H1 (cell line): ENCODE results near the gene RHOH.

Experiments
- BRCA1 ChIP-seq: IDR thresholded peaks from 2 replicates; pipeline ENCODE4 v1.6.1; 2012; ENCODE audit warnings: low read depth, low read length, improper control_type of control experiment
- CTCF ChIP-seq, 3 experiments: IDR thresholded peaks; 1 replicate in 2 of 3; 2 replicates in 1 of 3; pipeline versions ENCODE4 v1.5.1 to v1.6.1; 2011; ENCODE audit warnings: low read length in 3 of 3, mild to moderate bottlenecking in 3 of 3, inconsistent platforms in 2 of 3, low read depth in 1 of 3, moderate library complexity in 1 of 3; ENCODE audit not compliant: insufficient read depth in 1 of 3; ENCODE audit errors: control extremely low read depth in 1 of 3
- JUN ChIP-seq: IDR thresholded peaks from 2 replicates; pipeline ENCODE4 v1.6.1; 2011; ENCODE audit warnings: low read depth, mild to moderate bottlenecking, improper control_type of control experiment, low read length
- JUND ChIP-seq: IDR thresholded peaks from 2 replicates; pipeline ENCODE4 v1.6.1; 2011; ENCODE audit warnings: mild to moderate bottlenecking, improper control_type of control experiment, low read length
- POLR2A ChIP-seq, 2 experiments: IDR thresholded peaks; 1 replicate in 1 of 2; 2 replicates in 1 of 2; pipeline ENCODE4 v1.6.1; 2011; ENCODE audit warnings: low read depth in 2 of 2, low read length in 2 of 2, mild to moderate bottlenecking in 2 of 2; ENCODE audit errors: control extremely low read depth in 1 of 2
- POLR2AphosphoS5 ChIP-seq: IDR thresholded peaks from 2 replicates; pipeline ENCODE4 v1.6.1; 2011; ENCODE audit warnings: low read depth, low read length
- POU5F1 ChIP-seq: IDR thresholded peaks from 2 replicates; pipeline ENCODE4 v1.6.1; 2011; ENCODE audit warnings: low read depth, mild to moderate bottlenecking, low read length, moderate library complexity
- RFX5 ChIP-seq: IDR thresholded peaks from 2 replicates; pipeline ENCODE4 v1.6.1; 2011; ENCODE audit warnings: low read depth, low read length, improper control_type of control experiment, borderline replicate concordance
- RNF2 ChIP-seq: fragments of 200-900, 300-1000 bp; sonication (generic); IDR thresholded peaks from 2 replicates; pipeline ENCODE4 v1.7.1; 2016; ENCODE audit warnings: borderline replicate concordance, low read depth, mild to moderate bottlenecking, antibody characterized with exemption, low read length; ENCODE audit not compliant: poor library complexity, severe bottlenecking; ENCODE audit errors: missing control alignments
- SP1 ChIP-seq: IDR thresholded peaks from 2 replicates; pipeline ENCODE4 v1.6.1; 2011; ENCODE audit warnings: low read depth, low read length
- TAF1 ChIP-seq: IDR thresholded peaks from 2 replicates; pipeline ENCODE4 v1.6.1; 2011; ENCODE audit warnings: mild to moderate bottlenecking, low read depth, low read length
- USF2 ChIP-seq: IDR thresholded peaks from 2 replicates; pipeline ENCODE4 v1.6.1; 2011; ENCODE audit warnings: low read length, improper control_type of control experiment
- ZNF274 ChIP-seq: IDR thresholded peaks from 2 replicates; pipeline ENCODE4 v1.7.0; 2012; ENCODE audit warnings: low read length, borderline replicate concordance; ENCODE audit errors: extremely low read depth

- TF ChIP-seq JUND, result no peak
- TF ChIP-seq TAF1, result no peak
- no peak for TF ChIP-seq SP1
- TF ChIP-seq RFX5, result no peak
- no peak for TF ChIP-seq POLR2A (IDR thresholded peaks at IDR 0.05; ENCODE audit: control extremely low read depth in 1 of 2, low read depth in 2 of 2, low read length in 2 of 2)
- TF ChIP-seq CTCF (IDR thresholded peaks at IDR 0.05; ENCODE audit: control extremely low read depth in 1 of 3, insufficient read depth in 1 of 3, low read depth in 1 of 3, low read length in 3 of 3), result no peak
- no peak for TF ChIP-seq BRCA1
- no peak for TF ChIP-seq POLR2AphosphoS5
- no peak for TF ChIP-seq USF2
- TF ChIP-seq ZNF274, result no peak
- no peak for TF ChIP-seq JUN
- no peak for TF ChIP-seq RNF2
- TF ChIP-seq POU5F1, result no peak
These were observed 50.1 kb downstream of the RHOH start for GRCh38 chr4:40246938-40247337.
